HG03103 (cell line): ENCODE results near the gene MOB3C.
A peak's percentile ranks its signal among the peaks of the same experiment; 100 is the strongest.
"Not testable (repeated sequence)": the region's sequence is repeated elsewhere in the genome, so short reads cannot be mapped to it uniquely, and the experiment has no call there.

Experiments used
- ATAC-seq: cut with Tn5 transposase; IDR thresholded peaks from one replicate; pipeline ENCODE4 v1.9.1; 2021; ENCODE audit warnings: low read depth; ENCODE audit not compliant: unreplicated experiment

Gene MOB3C

DNA sequence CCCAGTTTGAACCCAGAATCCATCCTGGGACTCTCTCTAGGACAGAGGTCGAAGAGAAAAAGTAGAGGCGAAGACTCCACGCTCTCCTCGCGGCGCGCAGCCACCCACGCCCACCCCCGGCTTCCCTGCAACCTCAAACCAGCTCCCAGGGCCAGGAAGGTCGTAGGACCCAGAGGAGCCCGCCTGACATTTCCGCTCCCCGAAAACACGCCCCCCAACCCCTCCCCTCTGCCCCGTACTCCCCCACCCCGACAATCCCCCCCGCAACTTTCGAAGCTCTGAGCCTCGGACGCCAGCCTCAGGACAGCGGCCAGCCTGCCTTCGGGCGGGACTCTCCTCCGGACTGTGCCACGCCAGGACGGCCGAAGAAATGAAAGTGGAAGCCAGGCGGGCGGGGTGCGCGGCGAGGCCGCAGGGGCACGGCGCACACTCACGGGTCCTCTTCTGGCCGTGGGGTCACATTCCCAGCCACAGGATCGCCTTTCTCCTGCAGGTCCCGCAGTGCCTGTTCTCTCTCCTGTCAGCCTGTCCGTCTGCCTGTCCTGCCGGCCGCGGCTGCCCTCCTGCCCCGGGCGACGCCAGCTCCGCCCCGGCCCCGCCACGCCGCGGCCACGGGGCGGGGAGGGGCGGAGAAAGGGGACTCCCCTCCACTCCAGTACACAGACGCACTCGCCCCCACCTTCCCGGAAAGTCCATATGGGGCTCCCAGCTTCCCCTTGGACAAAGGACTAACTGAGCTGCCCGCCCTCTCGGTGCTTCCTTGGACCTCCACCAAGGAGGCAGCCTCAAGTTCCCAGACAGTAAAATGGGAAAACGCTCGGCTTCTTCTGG, at the start of gene MOB3C:
MOB3C (minus strand) TSS at position 535 of the 831 bp plus-strand sequence. CDS start 3,490 bp downstream, outside the sequence.
- ATAC-seq = peak; percentile 47

DNA sequence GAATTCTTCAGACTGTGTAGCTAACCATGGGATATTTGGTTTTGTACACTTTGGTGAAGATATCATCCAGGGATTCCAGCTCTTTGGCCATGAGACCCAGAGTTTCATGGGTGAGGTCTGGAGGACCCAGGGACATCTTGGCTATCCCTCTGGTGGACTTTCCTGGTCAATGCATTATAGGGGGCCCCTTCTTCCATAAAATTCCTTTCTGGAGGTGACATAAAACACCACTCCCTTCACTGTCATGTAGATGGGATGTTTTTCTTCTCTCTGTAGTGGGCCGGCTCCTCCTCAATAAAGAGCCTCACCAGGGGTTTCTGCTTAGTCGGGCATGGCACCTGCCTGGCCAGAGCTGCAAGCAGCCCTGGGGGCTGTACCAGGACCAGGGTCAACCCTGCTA, 49.4 kb upstream of the MOB3C start:
- ATAC-seq = no peak

- ATAC-seq = not testable (repeated sequence)
Observed at GRCh38 chr1:46662919-46663318, 46.3 kb upstream of the MOB3C start.

DNA sequence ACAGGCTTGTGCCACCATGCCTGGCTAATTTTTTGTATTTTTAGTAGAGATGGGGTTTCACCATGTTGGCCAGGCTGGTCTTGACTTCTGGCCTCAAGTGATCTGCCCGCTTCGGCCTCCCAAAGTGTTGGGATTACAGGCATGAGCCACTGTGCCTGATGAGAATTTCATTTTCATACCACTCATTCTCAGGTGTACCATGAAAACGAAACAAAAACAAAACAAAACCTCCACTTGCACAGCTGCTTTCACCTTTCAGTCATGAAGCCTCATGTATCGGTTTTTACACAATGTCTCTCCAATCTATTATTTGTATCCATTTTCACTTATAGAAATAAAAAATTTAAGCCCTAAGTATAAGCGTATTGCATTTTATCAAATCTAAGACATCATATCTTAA, 43.5 kb upstream of the MOB3C start:
- not testable (repeated sequence) for ATAC-seq

DNA sequence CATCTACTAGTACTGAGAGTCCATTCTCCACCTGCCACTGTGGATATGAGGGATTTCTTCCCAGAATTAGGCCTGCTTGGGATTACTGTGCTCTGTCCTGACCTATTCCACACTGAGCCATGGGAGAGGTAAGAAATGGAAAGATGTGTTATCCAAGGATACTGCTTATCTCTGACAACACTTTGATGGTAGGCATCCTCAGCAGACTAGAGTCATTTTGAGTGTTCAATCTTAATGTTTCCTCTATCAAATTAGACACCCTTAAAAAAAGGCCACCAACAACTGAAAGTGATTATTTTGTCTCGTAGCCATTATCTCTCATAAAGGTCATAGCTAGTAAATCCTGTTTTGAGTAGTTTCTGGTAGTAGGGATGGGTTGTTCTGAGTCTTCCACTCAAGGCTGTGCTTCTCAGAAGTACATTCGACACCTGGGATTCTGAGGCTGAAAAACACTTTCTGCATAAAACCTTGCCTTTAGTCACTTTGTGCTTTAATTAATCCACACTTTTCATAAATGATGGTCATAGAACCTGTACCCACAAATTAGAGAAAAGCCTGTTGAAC, 42.8 kb upstream of the MOB3C start:
- ATAC-seq = no peak

GRCh38 chr1:46657775-46658174, 41.2 kb upstream of the MOB3C start:
- no peak for ATAC-seq

DNA sequence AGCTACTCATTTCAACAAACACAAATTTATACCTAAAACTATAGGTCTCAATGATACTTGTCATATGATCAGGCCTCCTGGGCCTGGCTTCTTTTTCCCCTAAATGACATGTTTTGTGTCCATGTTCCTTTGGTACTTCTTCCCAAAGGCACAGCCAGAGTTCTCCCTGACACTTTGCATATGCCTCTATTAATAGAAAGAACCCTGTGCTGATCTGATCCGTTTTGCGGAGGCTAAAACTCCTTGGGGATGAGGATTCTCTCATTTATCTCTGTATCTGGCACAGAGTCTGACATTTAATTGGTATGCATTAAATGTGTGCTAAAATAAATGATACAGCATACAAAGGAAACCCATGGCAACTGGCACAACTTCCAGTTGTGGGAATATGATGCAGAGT, 40.0 kb upstream of the MOB3C start:
- no peak for ATAC-seq

GRCh38 chr1:46655848-46656247, 39.2 kb upstream of the MOB3C start:
- no peak for ATAC-seq

DNA sequence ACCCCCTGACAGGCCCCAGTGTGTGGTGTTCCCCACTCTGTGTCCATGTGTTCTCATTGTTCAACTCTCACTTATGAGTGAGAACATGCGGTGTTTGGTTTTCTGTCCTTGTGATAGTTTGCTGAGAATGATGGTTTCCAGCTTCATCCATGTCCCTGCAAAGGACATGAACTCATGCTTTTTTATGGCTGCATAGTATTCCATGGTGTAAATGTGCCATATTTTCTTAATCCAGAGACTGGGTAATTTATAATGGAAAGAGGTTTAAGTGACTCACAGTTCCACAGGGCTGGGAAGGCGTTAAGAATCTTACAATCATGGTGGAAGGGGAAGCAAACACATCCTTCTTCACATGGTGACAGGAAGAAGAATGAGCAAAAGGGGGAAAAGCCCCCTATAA, 38.1 kb upstream of the MOB3C start:
- not testable (repeated sequence) for ATAC-seq

GRCh38 chr1:46654012-46654411, 37.4 kb upstream of the MOB3C start:
- ATAC-seq = no peak

- no peak for ATAC-seq
Observed at GRCh38 chr1:46653405-46653958, 36.9 kb upstream of the MOB3C start.

DNA sequence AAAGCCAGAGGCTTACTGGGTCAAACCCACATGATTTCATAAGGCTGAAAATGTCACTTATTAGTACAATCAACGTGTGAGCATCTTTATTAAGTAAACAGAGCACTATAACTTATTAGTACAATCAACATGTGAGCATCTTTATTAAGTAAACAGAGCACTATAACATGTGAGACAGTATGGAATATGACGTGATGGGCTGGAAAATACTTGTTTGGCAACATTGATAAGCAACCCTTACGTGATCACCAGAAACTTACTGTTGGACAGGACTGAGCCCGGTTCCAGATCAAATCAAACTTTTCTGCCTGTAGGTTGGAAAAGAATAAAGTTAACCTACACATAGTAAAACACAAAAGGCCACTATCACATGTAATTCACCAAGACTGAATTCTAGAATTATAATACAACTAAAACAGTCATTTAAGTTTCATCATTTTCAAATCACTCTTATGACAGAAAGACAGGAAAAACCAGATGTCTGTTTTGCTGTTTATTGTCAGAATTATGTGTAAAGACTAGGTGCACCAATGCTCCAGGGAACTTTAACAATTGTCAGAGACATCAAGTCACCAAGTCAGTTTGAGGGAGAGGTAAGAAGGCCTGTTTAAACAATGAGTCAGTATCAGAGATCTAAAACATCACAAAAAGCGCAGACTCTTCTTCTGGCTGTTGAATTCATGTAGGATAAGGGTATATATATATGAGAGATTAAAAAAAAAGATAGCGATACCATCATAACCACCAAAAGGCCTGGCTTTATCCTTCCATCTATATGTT, 35.9 kb upstream of the MOB3C start:
- no peak for ATAC-seq

DNA sequence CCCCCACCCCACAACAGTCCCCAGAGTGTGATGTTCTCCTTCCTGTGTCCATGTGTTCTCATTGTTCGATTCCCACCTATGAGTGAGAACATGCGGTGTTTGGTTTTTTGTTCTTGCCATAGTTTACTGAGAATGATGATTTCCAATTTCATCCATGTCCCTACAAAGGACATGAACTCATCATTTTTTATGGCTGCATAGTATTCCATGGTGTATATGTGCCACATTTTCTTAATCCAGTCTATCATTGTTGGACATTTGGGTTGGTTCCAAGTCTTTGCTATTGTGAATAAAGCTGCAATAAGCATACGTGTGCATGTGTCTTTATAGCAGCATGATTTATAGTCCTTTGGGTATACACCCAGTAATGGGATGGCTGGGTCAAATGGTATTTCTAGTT, 34.5 kb upstream of the MOB3C start:
- ATAC-seq = not testable (repeated sequence)

- ATAC-seq = no peak
Observed at GRCh38 chr1:46650491-46650890, 33.9 kb upstream of the MOB3C start.

GRCh38 chr1:46649764-46650163, 33.2 kb upstream of the MOB3C start:
- no peak for ATAC-seq

DNA sequence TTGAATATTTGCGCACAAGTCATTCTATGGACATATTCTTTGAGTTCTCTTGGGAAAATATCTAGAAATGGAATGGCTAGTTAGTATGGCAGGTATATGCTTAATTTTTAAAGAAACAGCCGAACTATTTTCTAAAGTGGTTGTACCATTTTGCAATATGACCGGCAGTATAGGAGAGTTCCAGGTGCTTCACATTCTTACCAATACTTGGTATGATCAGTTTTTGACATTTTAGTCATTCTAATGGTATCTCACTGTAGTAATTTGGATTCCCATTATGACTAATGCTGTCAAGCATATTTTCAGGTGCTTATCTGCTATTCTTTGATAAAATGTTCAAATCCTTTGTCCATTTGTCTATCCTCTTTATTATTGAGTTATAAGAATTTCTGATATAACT, 31.0 kb upstream of the MOB3C start:
- ATAC-seq = no peak

DNA sequence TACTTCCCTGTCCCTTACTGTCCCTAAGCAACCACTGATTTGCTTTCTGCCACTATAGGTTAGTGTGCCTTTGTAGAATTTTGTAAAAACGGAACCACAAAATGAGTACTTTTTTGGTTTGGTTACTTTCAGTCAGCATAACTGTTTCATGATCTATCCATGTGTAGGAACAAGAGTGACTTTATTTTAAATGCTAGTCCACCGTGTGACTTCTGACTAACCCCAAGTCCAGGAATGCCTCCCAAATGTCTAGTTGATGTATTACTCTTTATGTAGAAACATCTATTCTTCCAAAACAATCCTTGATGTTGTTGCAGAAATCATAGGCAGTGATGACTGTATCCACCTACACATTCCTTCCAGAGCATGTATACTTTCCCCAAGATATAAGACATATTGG, 30.2 kb upstream of the MOB3C start:
- no peak for ATAC-seq

GRCh38 chr1:46646331-46646730, 29.7 kb upstream of the MOB3C start:
- ATAC-seq = no peak

- no peak for ATAC-seq
Observed at GRCh38 chr1:46645815-46646214, 29.2 kb upstream of the MOB3C start.

- no peak for ATAC-seq
Observed at GRCh38 chr1:46643368-46643775, 26.8 kb upstream of the MOB3C start.

DNA sequence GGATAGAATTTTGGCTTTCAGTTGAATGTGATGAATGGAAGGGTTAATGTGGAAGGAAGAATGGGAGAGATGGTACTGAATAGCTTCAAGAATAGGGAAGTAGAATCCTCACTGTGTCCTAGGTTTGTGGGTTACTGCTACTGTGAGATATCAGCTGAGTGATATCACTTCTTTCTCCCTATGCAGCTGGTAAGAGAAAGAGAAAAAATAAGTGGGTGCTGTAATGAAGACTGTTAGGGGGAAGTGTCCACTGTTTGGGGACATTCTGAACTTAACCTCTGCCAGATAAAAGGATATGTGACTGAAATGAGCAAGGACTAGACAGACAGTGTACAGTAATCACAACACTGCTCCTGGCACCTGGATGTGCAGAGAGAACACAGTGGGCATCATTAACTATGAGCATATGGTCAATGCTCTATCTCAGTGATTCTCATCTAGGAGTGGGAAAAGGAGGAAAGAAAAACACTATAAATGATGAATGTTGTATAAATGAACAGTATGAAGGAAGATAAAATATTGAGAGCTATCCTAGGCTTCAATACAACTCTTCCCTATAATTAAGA, 25.6 kb upstream of the MOB3C start:
- no peak for ATAC-seq
